ENCODE measurements around the gene ATP2C1.

ATP2C1 gene

DNA sequence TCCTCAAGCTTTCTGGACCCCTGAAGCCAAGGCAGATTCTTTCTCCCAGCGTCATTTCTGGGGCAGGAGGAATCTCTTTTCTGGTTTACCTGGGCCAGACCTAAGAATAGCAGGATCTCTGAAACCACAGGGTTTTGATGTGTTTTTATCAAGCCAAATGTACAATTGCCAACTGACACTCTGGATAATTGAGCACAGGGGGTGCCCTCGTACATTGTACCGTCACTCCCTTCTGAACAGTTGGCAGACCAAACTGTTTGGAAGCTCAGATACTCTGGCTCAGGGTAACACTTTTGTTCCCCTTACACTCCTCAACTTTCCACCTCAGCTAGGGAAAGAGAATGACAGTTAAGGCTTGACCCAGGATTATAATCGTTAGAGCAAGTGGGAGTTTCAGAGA is 82.8 kb downstream of the ATP2C1 start:
- in situ Hi-C loops (cut with HindIII; ENCODE audit: low sequenced_read_pairs) = no loop called here
- DNase-seq (ENCODE audit: low read depth) = no peak
- TF ChIP-seq, protein P1, sequence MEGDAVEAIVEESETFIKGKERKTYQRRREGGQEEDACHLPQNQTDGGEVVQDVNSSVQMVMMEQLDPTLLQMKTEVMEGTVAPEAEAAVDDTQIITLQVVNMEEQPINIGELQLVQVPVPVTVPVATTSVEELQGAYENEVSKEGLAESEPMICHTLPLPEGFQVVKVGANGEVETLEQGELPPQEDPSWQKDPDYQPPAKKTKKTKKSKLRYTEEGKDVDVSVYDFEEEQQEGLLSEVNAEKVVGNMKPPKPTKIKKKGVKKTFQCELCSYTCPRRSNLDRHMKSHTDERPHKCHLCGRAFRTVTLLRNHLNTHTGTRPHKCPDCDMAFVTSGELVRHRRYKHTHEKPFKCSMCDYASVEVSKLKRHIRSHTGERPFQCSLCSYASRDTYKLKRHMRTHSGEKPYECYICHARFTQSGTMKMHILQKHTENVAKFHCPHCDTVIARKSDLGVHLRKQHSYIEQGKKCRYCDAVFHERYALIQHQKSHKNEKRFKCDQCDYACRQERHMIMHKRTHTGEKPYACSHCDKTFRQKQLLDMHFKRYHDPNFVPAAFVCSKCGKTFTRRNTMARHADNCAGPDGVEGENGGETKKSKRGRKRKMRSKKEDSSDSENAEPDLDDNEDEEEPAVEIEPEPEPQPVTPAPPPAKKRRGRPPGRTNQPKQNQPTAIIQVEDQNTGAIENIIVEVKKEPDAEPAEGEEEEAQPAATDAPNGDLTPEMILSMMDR (IDR thresholded peaks at IDR 0.05; ENCODE audit: low read depth, low read length, missing control alignments) = no peak
- no peak overlapping the region for H3K4me3 ChIP-seq (ENCODE audit: low read depth, low read length)

DNA sequence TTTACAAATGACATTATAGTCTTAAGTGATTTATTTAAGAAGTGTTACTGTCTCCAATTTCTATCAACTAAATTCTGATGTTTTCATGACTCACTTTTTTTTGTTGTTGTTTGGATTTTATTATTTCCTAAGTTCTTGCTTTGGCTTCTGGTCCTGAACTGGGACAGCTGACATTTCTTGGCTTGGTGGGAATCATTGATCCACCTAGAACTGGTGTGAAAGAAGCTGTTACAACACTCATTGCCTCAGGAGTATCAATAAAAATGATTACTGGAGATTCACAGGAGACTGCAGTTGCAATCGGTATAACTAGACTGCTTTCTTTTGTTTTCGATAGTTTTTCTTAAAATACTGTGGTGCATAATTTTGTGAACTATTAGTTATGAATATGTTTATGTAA is 85.2 kb downstream of the ATP2C1 start:
- in situ Hi-C loops (cut with HindIII; ENCODE audit: low sequenced_read_pairs) = no loop called here
- no peak overlapping the region for H3K4me3 ChIP-seq (ENCODE audit: low read depth, low read length)
- DNase-seq (ENCODE audit: low read depth) = no peak
- TF ChIP-seq, protein P1 (IDR thresholded peaks at IDR 0.05; ENCODE audit: low read depth, low read length, missing control alignments) = no peak

DNA sequence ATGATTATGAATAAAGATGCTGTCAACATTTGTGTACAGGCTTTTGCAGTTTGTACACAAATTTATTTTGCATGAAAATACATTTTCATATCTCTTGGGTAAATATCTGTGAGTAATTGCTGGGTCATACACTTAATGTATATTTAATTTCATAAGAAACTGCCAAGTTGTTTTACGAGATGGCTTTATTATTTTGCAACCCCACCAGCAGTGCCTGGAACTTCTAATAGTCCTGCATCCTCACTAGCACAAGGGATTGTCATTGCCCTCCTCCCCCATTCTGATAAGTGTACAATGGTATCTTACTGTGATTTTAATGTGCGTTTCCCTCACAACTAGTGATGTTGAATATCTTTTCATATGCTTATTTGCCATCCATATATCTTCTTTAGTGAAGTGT is 87.6 kb downstream of the ATP2C1 start:
- DNase-seq (ENCODE audit: low read depth) = no peak
- TF ChIP-seq, protein P1 (IDR thresholded peaks at IDR 0.05; ENCODE audit: low read depth, low read length, missing control alignments) = no peak
- no peak overlapping the region for H3K4me3 ChIP-seq (ENCODE audit: low read depth, low read length)
- in situ Hi-C loops (cut with HindIII; ENCODE audit: low sequenced_read_pairs) = no loop called here

DNA sequence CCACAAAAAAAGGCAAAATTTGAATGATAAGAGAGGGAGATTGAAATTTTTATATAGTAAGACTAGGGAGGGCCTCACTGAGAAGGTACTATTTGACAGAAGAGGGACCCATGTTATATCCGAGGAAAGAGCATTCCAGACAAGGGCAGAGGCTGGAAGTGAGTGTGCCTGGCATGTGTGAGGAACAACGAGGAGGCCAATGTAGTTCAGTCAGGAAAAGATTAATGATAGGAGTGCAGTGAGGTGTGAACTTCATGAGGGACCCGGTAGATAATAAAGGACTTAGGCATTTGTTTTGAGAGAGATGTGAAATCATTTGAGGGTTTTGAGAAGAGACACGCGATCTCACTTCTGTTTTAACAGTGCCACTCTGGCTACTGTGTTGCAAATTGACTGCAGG is 96.4 kb downstream of the ATP2C1 start:
- TF ChIP-seq, protein P1 (IDR thresholded peaks at IDR 0.05; ENCODE audit: low read depth, low read length, missing control alignments) = no peak
- DNase-seq (ENCODE audit: low read depth) = no peak
- no peak overlapping the region for H3K4me3 ChIP-seq (ENCODE audit: low read depth, low read length)
- in situ Hi-C loops (cut with HindIII; ENCODE audit: low sequenced_read_pairs) = no loop called here

DNA sequence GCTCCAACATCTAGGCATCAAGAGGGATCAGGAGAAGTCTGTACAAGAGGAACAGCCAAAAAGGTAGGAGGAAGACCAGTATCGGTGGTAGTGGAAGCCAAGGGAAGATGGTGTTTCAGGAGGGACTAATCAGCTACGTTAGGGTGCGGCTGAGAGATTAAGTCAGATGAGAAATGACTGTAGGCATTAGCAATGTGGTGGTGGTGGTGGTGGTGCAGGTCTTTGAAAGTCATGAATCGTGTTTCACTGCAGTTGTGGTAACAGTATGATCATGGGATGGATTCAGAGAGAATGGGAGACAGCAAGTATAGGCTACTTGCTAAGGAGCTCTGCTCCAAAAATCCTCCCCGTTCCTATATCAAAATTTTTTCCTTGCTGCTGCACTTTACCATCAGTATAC is 97.2 kb downstream of the ATP2C1 start:
- in situ Hi-C loops (cut with HindIII; ENCODE audit: low sequenced_read_pairs) = no loop called here
- H3K4me3 ChIP-seq (ENCODE audit: low read depth, low read length) = no peak overlapping the region
- TF ChIP-seq, protein P1 (IDR thresholded peaks at IDR 0.05; ENCODE audit: low read depth, low read length, missing control alignments) = no peak
- DNase-seq (ENCODE audit: low read depth) = no peak

DNA sequence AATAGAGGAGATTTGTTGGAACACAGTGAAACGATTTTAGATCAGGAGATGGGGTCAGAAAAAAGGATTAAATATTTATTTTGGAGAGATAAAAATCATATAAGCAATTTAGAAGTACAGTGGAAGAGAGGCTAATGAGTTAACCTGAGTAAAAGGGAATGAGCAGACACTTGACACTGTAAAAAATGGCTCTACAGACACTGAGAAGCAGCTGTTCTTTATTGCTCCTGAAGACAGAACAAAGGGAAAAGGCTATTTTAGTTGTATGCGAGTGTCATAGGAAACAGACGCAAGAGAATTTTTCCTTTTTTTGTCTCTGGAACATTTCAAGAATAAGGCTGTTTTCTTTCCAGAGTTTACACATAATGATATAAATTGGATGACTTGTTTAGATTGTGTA is 98.5 kb downstream of the ATP2C1 start:
- H3K4me3 ChIP-seq (ENCODE audit: low read depth, low read length) = no peak overlapping the region
- no peak for DNase-seq (ENCODE audit: low read depth)
- TF ChIP-seq, protein P1 (IDR thresholded peaks at IDR 0.05; ENCODE audit: low read depth, low read length, missing control alignments) = no peak
- in situ Hi-C loops (cut with HindIII; ENCODE audit: low sequenced_read_pairs) = no loop called here

DNA sequence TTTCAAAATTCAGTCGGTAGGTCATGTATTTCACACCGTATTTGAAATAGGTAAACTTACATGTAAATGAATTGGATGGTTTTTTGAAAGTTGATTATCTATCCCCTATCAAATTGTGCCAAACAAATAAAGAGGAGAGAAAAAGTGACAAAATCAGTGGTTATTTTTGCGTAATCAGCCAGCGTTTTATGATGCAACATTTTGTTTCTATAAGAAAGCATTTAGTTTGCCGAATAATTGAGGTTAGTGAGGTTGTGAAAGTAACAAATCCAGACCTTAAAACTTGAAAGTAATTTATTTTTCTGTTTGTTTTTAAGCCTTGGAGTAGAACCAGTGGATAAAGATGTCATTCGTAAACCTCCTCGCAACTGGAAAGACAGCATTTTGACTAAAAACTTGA is 103.4 kb downstream of the ATP2C1 start:
- H3K4me3 ChIP-seq (ENCODE audit: low read depth, low read length) = no peak overlapping the region
- TF ChIP-seq, protein P1 (IDR thresholded peaks at IDR 0.05; ENCODE audit: low read depth, low read length, missing control alignments) = no peak
- in situ Hi-C loops (cut with HindIII; ENCODE audit: low sequenced_read_pairs) = no loop called here
- DNase-seq (ENCODE audit: low read depth) = no peak
